Measurements from ENCODE around the gene RNF32. TPM values are rescaled to one million over a fixed set of nuclear protein-coding genes. Genes with fewer than 3 reads are reported as not detected.

RNF32 gene
- total and polyA plus RNA-seq, 10 donors = 0.28 to 2.8 (median 0.75) TPM; not detected in 1

DNA sequence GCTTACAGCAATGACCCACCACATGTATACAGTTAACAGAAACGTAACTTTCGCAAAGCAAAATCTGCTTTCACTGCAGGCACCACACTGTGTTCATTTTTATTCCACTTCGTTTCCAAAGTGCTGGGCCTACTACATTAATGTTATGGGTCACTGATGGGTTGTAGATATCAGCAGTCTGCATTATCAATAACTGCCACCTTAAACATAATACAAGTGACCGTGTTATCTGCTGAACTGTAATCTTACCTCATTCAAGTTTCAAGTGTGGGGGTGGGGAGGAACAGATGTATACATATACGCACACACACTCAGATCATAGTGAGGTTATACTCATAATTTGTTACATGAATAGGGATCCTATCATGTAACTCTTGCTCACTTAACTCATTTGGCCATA, 21.1 kb downstream of the RNF32 start:
- WGBS, 5 donors = 81 to 90% (median 88%) methylated on average over 5 of the region's 5 CpGs
- H3K4me3 ChIP-seq = no peak overlapping the region
- TF ChIP-seq, protein P1, sequence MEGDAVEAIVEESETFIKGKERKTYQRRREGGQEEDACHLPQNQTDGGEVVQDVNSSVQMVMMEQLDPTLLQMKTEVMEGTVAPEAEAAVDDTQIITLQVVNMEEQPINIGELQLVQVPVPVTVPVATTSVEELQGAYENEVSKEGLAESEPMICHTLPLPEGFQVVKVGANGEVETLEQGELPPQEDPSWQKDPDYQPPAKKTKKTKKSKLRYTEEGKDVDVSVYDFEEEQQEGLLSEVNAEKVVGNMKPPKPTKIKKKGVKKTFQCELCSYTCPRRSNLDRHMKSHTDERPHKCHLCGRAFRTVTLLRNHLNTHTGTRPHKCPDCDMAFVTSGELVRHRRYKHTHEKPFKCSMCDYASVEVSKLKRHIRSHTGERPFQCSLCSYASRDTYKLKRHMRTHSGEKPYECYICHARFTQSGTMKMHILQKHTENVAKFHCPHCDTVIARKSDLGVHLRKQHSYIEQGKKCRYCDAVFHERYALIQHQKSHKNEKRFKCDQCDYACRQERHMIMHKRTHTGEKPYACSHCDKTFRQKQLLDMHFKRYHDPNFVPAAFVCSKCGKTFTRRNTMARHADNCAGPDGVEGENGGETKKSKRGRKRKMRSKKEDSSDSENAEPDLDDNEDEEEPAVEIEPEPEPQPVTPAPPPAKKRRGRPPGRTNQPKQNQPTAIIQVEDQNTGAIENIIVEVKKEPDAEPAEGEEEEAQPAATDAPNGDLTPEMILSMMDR (IDR thresholded peaks at IDR 0.05 in 8 of 11, conservative IDR thresholded peaks at IDR 0.05 in 3 of 11) = no peak
- TF ChIP-seq POLR2AphosphoS5 (IDR thresholded peaks at IDR 0.05) (no peak), POLR2A (IDR thresholded peaks at IDR 0.05) (no peak)
- H3K27ac ChIP-seq = no peak overlapping the region
- no peak for DNase-seq
- intact Hi-C loops (cut with DNase I; ENCODE audit: low total_unique reads) = no loop called here
- no peaks in the 10 kb centered on the region for H3K9me3 ChIP-seq
- H3K36me3 ChIP-seq = no peaks in the 10 kb centered on the region
- peaks cover 0 to 6% (median 0%) of the 10 kb centered on the region in 7 donors for H3K27me3 ChIP-seq (replicated peaks in 1 of 7)
- no peaks in the 10 kb centered on the region for H3K4me1 ChIP-seq

DNA sequence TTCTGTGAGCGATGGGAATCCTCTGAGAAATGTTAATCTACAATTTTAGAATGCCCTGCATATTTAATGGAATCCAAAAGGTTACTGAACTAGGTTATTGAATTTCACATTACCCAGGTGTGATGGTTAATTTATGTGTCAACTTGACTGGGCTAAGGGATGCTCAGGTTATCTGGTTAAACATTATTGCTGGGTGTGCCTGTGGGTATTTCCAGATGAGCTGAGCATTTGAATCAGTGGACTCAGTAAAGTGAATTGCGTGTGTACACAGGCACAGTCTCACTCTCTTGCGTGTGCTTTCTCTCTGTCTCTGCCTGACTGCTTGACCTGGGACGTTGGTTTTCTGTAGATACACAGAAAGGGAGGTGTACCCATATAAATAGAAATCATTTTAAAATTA, 21.7 kb downstream of the RNF32 start:
- Histone ChIP-seq H3K36me3 (no peaks in the 10 kb centered on the region), H3K9me3 (no peaks in the 10 kb centered on the region), H3K4me3 (no peak overlapping the region), H3K27me3 (replicated peaks in 1 of 7) (peaks cover 0 to under 1% (median 0%) of the 10 kb centered on the region in 7 donors), H3K27ac (no peak overlapping the region), H3K4me1 (no peaks in the 10 kb centered on the region)
- TF ChIP-seq, protein P1 (IDR thresholded peaks at IDR 0.05 in 8 of 11, conservative IDR thresholded peaks at IDR 0.05 in 3 of 11) = no peak
- TF ChIP-seq POLR2AphosphoS5 (IDR thresholded peaks at IDR 0.05) (no peak), POLR2A (IDR thresholded peaks at IDR 0.05) (no peak)
- 89 to 95% (median 94%) methylated on average over 4 of the region's 4 CpGs for WGBS, 5 donors
- intact Hi-C loops (cut with DNase I; ENCODE audit: low total_unique reads) = no loop called here
- DNase-seq = no peak

DNA sequence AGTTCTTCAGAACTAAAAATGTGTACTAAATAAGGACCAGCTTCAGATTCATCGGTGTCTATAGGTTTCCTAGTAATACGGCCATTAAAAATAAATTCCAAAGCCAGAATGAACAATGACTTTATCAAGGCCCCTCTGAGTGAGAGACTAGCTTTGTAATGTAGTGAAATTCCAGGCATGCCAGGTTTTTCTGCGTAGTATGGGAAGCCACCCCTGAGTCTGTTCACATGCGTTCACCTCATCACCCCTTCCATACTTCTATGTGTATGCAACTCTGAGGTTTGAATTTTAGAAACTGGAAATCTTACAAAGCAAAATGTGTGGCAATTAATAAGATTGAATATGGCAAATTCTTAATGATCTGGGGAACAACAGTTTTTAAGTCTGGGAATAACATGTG, 24.5 kb downstream of the RNF32 start:
- no peaks in the 10 kb centered on the region for H3K27me3 ChIP-seq (replicated peaks in 1 of 7)
- H3K4me1 ChIP-seq = no peaks in the 10 kb centered on the region
- no peak overlapping the region for H3K4me3 ChIP-seq
- intact Hi-C loops (cut with DNase I; ENCODE audit: low total_unique reads) = no loop called here
- TF ChIP-seq POLR2A (IDR thresholded peaks at IDR 0.05) (no peak), POLR2AphosphoS5 (IDR thresholded peaks at IDR 0.05) (no peak)
- TF ChIP-seq, protein P1 (IDR thresholded peaks at IDR 0.05 in 8 of 11, conservative IDR thresholded peaks at IDR 0.05 in 3 of 11) = no peak
- no peaks in the 10 kb centered on the region for H3K9me3 ChIP-seq
- DNase-seq = no peak
- H3K36me3 ChIP-seq = peaks cover 0 to 20% (median 5%) of the 10 kb centered on the region in 6 donors
- 93 to 97% (median 95%) methylated on average over 4 of the region's 4 CpGs for WGBS, 5 donors
- H3K27ac ChIP-seq = no peak overlapping the region

DNA sequence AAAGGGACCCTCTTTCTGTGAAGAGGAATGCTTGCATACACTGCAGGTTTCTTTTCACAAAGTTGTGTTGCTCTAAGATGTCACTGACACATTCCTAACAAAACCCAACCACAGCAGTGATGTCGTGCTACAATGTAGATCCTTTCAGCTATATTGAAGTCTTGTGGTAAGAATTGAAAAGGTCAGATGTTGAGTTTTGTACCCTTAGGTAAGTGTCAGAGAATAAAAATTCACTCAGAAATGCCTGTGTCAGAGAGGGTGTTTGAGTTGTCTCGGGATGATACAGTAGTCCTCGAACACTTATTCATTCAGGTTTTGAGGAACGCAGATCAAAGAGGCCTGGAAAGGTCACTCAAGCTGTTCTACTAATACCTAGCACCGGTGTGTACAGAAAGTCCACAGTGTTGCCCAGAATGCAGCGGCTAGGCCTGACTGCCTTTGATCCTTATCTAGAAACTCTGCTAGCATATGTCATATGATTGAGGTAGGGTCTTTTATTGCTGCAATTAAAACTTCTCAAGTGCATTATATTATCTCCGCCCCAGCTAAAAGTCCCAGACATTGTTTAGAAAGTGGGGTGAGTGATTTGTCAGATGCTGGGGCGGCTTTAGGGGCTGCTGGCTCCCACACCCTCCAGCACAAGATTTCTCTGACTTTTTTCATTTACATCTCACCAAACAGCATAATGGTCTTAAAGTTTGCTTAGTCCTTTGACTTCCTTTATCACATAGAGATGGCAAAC, 26.0 kb downstream of the RNF32 start:
- DNase-seq = no peak
- H3K27ac ChIP-seq = no peak overlapping the region
- H3K9me3 ChIP-seq = no peaks in the 10 kb centered on the region
- TF ChIP-seq POLR2A (IDR thresholded peaks at IDR 0.05) = no peak
- no peak for TF ChIP-seq POLR2AphosphoS5 (IDR thresholded peaks at IDR 0.05)
- TF ChIP-seq, protein P1 (IDR thresholded peaks at IDR 0.05 in 8 of 11, conservative IDR thresholded peaks at IDR 0.05 in 3 of 11) = no peak
- no peaks in the 10 kb centered on the region for H3K27me3 ChIP-seq (replicated peaks in 1 of 7)
- peaks cover 0 to 31% (median 5%) of the 10 kb centered on the region in 6 donors for H3K36me3 ChIP-seq
- no peak overlapping the region for H3K4me3 ChIP-seq
- intact Hi-C loops (cut with DNase I; ENCODE audit: low total_unique reads) = no loop called here
- H3K4me1 ChIP-seq = no peaks in the 10 kb centered on the region
- WGBS, 5 donors = 75 to 85% (median 83%) methylated on average over 8 of the region's 8 CpGs
